ENCODE results near the gene MAGED4.
"Not testable (repeated sequence)": the region's sequence is repeated elsewhere in the genome, so short reads cannot be mapped to it uniquely, and the experiment has no call there.

The MAGED4 gene, protein sequence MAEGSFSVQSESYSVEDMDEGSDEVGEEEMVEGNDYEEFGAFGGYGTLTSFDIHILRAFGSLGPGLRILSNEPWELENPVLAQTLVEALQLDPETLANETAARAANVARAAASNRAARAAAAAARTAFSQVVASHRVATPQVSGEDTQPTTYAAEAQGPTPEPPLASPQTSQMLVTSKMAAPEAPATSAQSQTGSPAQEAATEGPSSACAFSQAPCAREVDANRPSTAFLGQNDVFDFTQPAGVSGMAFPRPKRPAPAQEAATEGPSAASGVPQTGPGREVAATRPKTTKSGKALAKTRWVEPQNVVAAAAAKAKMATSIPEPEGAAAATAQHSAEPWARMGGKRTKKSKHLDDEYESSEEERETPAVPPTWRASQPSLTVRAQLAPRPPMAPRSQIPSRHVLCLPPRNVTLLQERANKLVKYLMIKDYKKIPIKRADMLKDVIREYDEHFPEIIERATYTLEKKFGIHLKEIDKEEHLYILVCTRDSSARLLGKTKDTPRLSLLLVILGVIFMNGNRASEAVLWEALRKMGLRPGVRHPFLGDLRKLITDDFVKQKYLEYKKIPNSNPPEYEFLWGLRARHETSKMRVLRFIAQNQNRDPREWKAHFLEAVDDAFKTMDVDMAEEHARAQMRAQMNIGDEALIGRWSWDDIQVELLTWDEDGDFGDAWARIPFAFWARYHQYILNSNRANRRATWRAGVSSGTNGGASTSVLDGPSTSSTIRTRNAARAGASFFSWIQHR

GRCh38 chrX:52184440-52185077 is at the start of gene MAGED4:
MAGED4 (plus strand) TSS chrX:52184888; CDS start chrX:52185923, 1,035 bp downstream.
- DNase-seq (ENCODE audit: low read depth): not testable (repeated sequence)

DNA sequence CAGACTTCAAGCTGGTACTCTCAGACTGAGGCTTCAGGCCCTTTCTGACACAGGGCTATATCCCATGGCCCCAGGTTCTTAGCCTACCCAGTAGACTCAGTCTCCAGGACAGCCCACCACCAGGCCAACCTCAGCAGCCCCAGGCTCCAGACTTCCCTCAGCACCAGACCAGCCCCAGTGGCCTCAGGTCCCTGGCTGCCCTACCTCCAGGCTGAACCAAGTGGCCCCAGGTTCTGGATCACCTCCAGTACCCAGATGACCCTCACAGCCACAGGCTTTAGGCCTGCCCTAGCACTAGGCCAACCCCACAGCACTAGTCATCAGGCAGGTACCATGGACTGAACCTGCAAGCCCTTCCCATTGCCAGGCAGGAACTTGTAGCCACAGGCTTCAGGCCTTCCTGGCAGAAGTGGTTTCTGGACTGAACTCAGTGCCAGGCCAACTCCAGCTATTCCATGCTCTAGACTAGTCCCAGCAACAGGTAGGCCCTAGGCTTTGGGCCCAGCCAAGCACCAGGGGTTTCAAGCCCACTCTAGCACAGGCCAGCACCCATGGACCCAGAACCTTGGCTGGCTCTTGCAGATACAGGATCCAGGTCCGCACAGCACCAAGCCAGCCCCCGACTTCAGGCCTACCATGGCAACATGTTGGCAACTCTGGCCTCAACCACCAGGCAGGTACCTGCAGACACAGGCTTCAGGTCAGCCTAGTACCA is 45.7 kb upstream of the MAGED4 start:
- no peak for DNase-seq (ENCODE audit: low read depth)

DNA sequence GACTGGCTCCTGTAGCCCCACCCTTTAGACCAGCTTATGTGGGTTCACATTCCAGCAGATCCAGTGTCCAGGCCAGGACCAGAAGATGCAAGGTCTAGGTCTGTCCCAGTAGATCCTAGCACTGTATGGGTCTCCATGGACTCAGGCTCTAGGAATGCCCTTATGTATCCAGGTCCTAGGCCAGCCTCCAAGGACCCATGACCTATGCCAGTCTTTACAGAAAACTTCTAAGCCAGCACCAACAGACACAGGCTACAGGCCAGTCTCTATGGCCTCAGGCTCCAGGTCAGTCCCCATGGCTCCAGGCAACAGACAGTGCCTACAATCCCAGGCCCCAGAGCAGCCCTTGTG is 45.2 kb upstream of the MAGED4 start:
- no peak for DNase-seq (ENCODE audit: low read depth)

DNA sequence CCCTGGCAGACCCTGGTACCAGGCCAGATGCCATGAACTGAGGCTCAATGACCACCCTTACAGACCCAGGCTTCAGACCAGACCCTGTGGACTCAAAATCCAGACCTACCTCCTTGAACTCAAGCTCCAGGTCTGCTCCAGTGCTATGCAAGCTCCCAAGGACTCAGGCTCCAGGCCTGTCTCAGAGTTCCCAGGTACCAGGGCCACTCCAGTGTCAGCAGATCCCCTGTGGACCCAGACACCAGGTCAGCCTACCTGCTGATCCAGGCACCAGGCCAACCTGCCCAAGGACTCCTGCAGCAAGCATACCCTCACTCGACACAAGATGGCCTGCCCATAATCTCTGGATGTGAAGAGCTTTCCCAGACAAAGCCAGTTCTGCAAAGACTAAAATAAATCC is 44.7 kb upstream of the MAGED4 start:
- no peak for DNase-seq (ENCODE audit: low read depth)

DNA sequence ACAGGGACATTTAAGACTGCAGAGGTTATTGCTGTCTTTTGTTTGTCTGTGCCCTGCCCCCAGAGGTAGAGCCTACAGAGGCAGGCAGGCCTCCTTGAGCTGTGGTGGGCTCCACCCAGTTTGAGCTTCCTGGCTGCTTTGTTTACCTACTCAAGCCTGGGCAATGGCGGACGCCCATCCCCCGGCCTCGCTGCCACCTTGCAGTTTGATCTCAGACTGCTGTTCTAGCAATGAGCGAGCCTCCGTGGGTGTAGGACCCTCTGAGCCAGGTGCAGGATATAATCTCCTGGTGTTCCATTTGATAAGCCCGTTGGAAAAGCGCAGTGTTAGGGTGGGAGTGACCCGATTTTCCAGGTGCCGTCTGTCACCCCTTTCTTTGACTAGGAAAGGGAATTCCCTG is 34.0 kb upstream of the MAGED4 start:
- DNase-seq (ENCODE audit: low read depth): not testable (repeated sequence)

GRCh38 chrX:52160140-52160539 is 24.5 kb upstream of the MAGED4 start:
- not testable (repeated sequence) for DNase-seq (ENCODE audit: low read depth)

DNA sequence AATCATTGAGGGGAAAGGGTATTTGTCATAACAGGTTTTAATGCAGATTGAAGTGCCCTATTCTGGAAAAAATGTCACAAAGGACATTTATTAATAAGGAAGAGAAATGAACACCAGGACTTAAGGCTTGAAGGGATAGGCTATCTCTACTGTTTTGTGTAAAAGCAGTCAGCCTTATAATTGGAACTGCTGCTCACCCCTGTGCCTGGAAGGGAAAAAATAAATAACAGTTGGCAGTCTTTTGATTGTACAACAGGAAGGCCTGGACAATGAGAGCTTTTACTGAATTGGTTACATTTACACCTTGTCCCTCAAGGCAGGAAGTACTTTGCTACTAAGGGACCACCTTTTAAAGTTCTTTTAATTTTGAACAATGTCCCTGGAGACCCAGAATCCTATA is 17.8 kb upstream of the MAGED4 start:
- no peak for DNase-seq (ENCODE audit: low read depth)

DNA sequence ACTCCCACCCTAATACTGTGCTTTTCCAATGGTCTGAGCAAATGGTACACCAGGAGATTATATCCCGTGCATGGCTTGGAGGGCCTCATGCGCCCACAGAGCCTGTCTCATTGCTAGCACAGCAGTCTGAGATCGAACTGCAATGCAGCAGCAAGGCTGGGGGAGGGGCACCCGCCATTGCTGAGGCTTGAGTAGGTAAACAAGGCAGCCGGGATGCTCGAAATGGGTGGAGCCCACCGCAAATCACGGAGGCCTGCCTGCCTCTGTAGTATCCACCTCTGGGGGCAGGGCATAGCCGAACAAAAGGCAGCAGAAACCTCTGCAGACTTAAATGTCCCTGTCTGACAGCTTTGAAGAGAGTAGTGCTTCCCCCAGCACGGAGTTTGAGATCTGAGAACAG is 13.6 kb upstream of the MAGED4 start:
- DNase-seq (ENCODE audit: low read depth): not testable (repeated sequence)

- DNase-seq (ENCODE audit: low read depth): not testable (repeated sequence)
Observed at GRCh38 chrX:52185078-52185453, 378 bp downstream of the MAGED4 start.

- not testable (repeated sequence) for DNase-seq (ENCODE audit: low read depth)
Observed at GRCh38 chrX:52211405-52211804, 26.7 kb downstream of the MAGED4 start.

DNA sequence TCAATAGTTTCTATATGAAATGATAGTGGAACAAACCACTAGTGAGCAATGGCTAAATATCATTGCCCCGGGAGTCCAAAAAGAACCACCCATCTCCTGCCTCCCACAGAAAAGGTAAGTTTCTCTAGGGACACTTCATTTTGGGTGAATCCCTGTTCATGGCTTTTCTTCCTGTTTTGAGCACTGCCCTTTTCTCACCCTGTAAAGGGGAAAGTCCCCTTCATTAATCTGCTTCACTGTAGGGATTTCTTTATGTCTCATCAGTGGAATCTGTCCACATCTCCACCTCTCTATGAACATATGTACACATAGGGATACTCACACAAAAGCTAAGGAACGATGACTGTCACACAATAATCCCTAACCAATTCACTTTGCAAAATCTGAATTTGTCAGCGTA is 28.6 kb downstream of the MAGED4 start:
- DNase-seq (ENCODE audit: low read depth): no peak

- DNase-seq (ENCODE audit: low read depth): no peak
Observed at GRCh38 chrX:52216541-52216940, 31.9 kb downstream of the MAGED4 start.

DNA sequence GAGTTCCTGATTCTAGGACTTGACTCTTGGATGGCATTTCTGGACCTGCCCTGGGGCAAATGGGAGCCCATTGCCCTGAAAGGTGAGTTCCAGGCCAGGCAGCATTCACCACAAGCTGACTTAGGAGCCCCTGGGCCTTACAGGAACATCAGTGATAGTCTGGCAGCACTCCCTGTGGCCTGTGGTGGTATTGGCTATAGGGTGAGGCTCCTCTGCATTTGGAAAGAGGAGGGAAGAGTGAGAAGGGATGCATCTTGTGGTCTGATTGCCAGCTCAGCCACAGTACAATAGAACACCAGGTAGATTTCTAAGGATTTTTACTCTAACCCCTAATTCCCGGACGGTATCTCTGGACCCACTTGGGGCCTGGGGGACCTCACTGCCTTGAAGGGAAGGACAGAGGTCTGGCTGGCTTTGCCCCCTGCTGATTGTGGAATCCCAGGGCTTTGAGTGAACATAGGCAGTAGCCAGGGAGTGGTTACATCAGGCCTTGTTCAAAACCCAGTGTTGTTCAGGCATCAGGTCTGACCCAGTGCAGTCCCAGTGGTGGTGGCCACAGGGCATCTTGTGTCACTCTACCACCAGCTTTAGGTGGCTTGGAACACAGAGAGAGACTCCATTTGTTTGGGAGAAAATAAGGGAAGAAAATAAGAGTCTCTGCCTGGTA is 32.9 kb downstream of the MAGED4 start:
- no peak for DNase-seq (ENCODE audit: low read depth)

DNA sequence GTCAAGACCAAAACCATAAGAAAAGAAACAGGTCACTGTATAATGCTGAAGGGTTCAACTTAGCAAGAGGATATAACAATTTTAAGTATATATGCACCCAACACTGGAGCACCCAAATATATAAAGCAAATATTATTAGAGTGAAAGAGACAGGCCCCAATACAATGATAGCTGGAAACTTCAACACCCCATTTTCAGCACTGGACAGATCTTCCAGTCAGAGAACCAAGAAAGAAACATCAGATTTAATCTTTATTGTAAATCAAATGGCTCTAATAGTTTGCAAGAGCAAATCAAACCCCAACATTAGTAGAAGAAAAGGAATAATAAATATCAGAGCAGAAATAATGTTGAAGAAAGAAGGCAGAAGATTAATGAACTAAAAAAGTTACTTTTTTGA is 36.2 kb downstream of the MAGED4 start:
- no peak for DNase-seq (ENCODE audit: low read depth)
